ENCODE results near the gene SPINK6.

SPINK6 gene

GRCh38 chr5:148202531-148203203 lies at the start of gene SPINK6:
TSS of gene SPINK6 (plus strand) at chr5:148203042. CDS start at chr5:148203097, 55 bp downstream.
- no peak for DNase-seq

- no peak for DNase-seq
Measured at GRCh38 chr5:148156609-148157008, 46.2 kb upstream of the SPINK6 start.

- DNase-seq = no peak
Measured at GRCh38 chr5:148162038-148162437, 40.8 kb upstream of the SPINK6 start.

GRCh38 chr5:148163345-148163744 lies 39.5 kb upstream of the SPINK6 start:
- no peak for DNase-seq

- DNase-seq = no peak
Measured at GRCh38 chr5:148166550-148167283, 36.1 kb upstream of the SPINK6 start.

- no peak for DNase-seq
Measured at GRCh38 chr5:148168246-148168645, 34.6 kb upstream of the SPINK6 start, which contains the start of gene SPINK14. TSS of gene SPINK14 (plus strand) at chr5:148168546. CDS start at chr5:148169733, 1,187 bp downstream.

- DNase-seq = no peak
Measured at GRCh38 chr5:148172377-148172776, 30.5 kb upstream of the SPINK6 start.

GRCh38 chr5:148176480-148176879 lies 26.4 kb upstream of the SPINK6 start:
- no peak for DNase-seq

- no peak for DNase-seq
Measured at GRCh38 chr5:148177207-148177606, 25.6 kb upstream of the SPINK6 start.

GRCh38 chr5:148179234-148179824 lies 23.5 kb upstream of the SPINK6 start:
- no peak for DNase-seq

GRCh38 chr5:148186248-148187003 lies 16.4 kb upstream of the SPINK6 start:
- DNase-seq = no peak

- DNase-seq = no peak
Measured at GRCh38 chr5:148191010-148191409, 11.8 kb upstream of the SPINK6 start.

GRCh38 chr5:148193202-148193601 lies 9.6 kb upstream of the SPINK6 start:
- no peak for DNase-seq

- DNase-seq = no peak
Measured at GRCh38 chr5:148201151-148201550, 1.7 kb upstream of the SPINK6 start.

GRCh38 chr5:148205044-148205806 lies 2.4 kb downstream of the SPINK6 start:
- DNase-seq = no peak

- no peak for DNase-seq
Measured at GRCh38 chr5:148205865-148206264, 3.0 kb downstream of the SPINK6 start.

GRCh38 chr5:148206620-148207019 lies 3.8 kb downstream of the SPINK6 start:
- no peak for DNase-seq

GRCh38 chr5:148208226-148208625 lies 5.4 kb downstream of the SPINK6 start:
- no peak for DNase-seq

- DNase-seq = no peak
Measured at GRCh38 chr5:148209151-148209770, 6.4 kb downstream of the SPINK6 start.

GRCh38 chr5:148214665-148215185 lies 11.9 kb downstream of the SPINK6 start:
- DNase-seq = no peak

- no peak for DNase-seq
Measured at GRCh38 chr5:148221508-148221907, 18.7 kb downstream of the SPINK6 start.

Measured in activated naive CD4-positive, alpha-beta T cell treated with Interleukin-2 at 50 U/mL for 16 hours (primary cell).